Measurements from ENCODE around the gene CACNA1D. TPM values are rescaled to one million over a fixed set of nuclear protein-coding genes. Genes with fewer than 3 reads are reported as not detected.

CACNA1D gene
- total RNA-seq, 2 experiments from 2014 or later, result not detected

DNA sequence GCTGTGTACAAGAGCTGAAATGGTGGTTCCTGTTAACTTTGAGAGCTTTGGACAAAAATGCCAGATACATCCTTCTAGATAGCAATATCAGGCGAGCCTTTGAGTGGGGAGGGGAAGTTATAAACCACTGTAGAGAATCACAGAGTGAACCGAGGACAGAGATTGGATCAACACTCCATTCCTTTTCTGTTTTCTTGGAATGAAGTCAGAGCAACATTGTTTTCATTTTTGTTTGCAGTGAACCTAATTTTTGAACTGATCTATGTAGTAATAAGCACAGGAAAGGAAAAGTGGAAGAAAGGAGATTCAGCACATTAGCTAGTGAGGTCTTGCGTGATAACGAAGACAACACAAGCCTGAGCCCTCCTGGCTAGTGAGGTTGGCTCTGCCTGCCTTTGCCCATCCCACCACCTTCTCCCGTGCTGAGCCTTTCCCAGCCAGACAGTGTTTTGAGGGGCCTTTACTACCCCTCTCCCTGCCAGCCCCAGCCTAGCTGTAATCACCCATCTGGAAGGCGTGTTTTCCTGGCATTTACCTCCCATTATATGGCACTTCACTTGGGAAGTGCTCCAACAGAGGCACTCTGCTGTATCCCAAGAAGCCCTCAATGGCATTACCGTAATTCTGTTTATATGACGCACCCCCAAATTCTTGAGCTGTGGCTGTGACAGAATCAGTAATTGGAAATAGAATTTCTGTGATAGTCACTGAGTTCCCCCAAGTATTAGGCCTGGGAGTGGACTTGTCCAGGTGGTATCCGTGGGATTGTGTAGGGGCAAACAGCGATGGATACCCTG lies 129.8 kb downstream of the CACNA1D start:
- DNase-seq (no peak), ATAC-seq (no peak)
- no peak overlapping the region for H3K27ac Mint-ChIP-seq
- H3K27me3 Mint-ChIP-seq, result peaks cover 7% of the 10 kb centered on the region
- intact Hi-C loops (cut with micrococcal nuclease), result no loop called here
- no peak overlapping the region for H3K4me3 Mint-ChIP-seq
- no peaks in the 10 kb centered on the region for H3K4me1 Mint-ChIP-seq (ENCODE audit: low read depth)
- ChIA-PET CTCF (no interaction called here), POLR2A (no interaction called here)
- no peaks in the 10 kb centered on the region for H3K36me3 Mint-ChIP-seq (ENCODE audit: low read depth)
- H3K9me3 Mint-ChIP-seq, result no peaks in the 10 kb centered on the region
- TF ChIP-seq, protein P1, sequence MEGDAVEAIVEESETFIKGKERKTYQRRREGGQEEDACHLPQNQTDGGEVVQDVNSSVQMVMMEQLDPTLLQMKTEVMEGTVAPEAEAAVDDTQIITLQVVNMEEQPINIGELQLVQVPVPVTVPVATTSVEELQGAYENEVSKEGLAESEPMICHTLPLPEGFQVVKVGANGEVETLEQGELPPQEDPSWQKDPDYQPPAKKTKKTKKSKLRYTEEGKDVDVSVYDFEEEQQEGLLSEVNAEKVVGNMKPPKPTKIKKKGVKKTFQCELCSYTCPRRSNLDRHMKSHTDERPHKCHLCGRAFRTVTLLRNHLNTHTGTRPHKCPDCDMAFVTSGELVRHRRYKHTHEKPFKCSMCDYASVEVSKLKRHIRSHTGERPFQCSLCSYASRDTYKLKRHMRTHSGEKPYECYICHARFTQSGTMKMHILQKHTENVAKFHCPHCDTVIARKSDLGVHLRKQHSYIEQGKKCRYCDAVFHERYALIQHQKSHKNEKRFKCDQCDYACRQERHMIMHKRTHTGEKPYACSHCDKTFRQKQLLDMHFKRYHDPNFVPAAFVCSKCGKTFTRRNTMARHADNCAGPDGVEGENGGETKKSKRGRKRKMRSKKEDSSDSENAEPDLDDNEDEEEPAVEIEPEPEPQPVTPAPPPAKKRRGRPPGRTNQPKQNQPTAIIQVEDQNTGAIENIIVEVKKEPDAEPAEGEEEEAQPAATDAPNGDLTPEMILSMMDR (IDR thresholded peaks at IDR 0.05), result no peak

DNA sequence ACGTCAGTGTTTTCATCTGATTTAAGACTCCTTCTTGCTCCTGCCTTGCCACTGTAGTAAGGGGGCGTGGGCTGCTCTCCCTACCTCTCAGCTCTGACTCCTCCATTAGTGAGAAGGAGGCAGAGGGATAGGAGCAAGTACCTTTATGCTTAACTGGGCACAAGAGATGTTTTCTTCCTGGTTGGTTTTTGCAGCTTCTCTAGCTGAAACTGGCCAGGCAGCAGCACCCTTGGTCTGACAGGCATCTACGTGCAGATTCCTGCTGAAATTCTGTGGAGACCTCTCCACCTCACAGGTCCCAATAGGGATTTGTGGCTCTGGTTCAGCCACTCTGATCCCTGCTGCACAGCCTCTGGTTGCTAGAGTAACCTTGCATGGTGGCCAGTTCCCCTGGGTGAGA lies 132.5 kb downstream of the CACNA1D start:
- POLR2A ChIA-PET, result no interaction called here
- CTCF ChIA-PET, result no interaction called here
- ATAC-seq (no peak), DNase-seq (no peak)
- Mint-ChIP-seq H3K27me3 (peaks cover 5% of the 10 kb centered on the region), H3K36me3 (ENCODE audit: low read depth) (no peaks in the 10 kb centered on the region), H3K4me1 (ENCODE audit: low read depth) (no peaks in the 10 kb centered on the region), H3K27ac (no peak overlapping the region), H3K9me3 (no peaks in the 10 kb centered on the region), H3K4me3 (no peak overlapping the region)
- TF ChIP-seq, protein P1 (IDR thresholded peaks at IDR 0.05), result no peak
- intact Hi-C loops (cut with micrococcal nuclease), result no loop called here

DNA sequence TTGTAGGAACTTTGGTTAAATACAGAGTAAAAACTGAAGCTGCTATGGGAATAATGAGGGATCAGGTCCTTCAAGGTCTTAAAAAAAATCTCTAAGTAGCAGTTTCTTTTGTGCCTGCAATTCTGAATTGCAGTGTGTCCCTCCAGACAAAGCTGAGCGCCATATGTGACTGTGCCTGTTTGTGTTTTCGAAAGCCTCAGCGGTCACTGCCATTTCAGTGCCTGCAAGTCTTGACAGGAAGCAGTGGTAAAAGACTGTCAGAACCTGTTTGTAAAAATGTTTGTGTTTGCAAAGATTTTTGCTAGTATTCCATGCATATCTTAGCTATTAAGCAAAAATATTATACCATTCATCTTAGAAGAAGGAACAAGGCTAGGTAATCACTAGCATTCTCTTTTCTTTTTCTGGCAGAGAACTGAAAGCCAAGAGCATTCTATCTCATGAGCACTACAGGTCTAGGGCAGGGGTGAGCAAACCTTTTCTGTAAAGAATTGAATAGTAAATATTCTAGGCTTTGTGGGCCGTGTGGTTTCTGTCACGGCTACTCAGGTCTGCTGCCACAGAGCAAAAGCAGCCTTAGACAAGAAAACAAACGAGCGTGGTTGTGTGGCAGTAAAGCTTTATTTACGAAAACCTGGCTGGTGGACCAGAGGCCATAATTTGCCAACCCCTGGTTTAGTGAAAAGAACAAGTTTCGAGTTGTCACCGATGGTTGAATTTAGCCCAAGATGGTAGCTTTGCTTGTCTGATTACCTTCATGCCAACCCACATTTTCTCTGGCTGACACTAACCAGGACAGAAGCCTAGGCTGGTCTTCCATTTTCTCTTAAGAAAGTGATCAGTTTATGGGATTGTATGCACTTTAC lies 134.4 kb downstream of the CACNA1D start:
- H3K27ac Mint-ChIP-seq, result no peak overlapping the region
- no peaks in the 10 kb centered on the region for H3K9me3 Mint-ChIP-seq
- intact Hi-C loops (cut with micrococcal nuclease), result no loop called here

DNA sequence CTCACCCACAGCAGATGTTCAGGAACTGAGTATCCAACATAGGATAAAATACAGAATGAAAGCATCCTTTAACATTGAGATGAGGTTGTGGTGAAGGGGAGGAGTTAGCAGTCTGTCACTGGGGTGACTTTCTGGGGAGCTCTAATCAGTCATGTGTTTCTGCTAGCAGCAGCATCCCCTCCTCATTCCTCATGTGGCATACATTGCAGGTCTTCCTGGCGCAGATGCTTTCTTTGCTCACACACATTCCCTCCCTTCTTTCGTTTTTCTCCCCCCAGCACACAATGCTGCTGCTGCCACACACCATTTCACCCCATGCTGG lies 135.0 kb downstream of the CACNA1D start:
- TF ChIP-seq, protein P1 (IDR thresholded peaks at IDR 0.05), result no peak
- Mint-ChIP-seq H3K4me3 (no peak overlapping the region), H3K4me1 (ENCODE audit: low read depth) (no peaks in the 10 kb centered on the region), H3K27me3 (peaks cover 2% of the 10 kb centered on the region), H3K27ac (no peak overlapping the region), H3K36me3 (ENCODE audit: low read depth) (no peaks in the 10 kb centered on the region), H3K9me3 (no peaks in the 10 kb centered on the region)
- CTCF ChIA-PET, result no interaction called here
- DNase-seq, result no peak
- POLR2A ChIA-PET, result no interaction called here
- no peak for ATAC-seq
- intact Hi-C loops (cut with micrococcal nuclease), result no loop called here

More for the DNA sequence above, 134.4 kb downstream of the CACNA1D start:
- H3K27me3 Mint-ChIP-seq, result peaks cover 2% of the 10 kb centered on the region
- POLR2A ChIA-PET, result no interaction called here
- H3K36me3 Mint-ChIP-seq (ENCODE audit: low read depth), result no peaks in the 10 kb centered on the region
- no peaks in the 10 kb centered on the region for H3K4me1 Mint-ChIP-seq (ENCODE audit: low read depth)
- ATAC-seq, result no peak
- CTCF ChIA-PET, result no interaction called here
- no peak overlapping the region for H3K4me3 Mint-ChIP-seq
- no peak for DNase-seq
- TF ChIP-seq, protein P1 (IDR thresholded peaks at IDR 0.05), result no peak

DNA sequence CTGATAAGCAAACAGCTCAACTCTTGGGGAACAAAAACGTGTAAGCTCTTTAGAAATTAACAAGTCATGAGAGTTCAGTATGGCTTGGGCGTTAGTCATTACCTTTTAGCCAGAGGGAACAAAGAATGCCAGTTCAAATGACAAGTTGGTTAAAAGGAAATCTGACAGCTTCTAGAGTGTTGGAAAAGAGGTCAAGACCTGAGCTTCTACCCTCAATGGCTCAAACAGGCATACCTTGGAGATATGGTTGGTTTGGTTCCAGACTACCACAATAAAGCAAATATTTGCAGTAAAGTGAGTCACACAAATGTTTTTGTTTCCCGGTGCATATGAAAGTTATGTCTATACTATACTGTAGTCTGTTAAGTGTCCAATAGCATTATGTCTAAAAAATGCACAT lies 136.1 kb downstream of the CACNA1D start:
- TF ChIP-seq, protein P1 (IDR thresholded peaks at IDR 0.05), result no peak
- Mint-ChIP-seq H3K4me3 (no peak overlapping the region), H3K36me3 (ENCODE audit: low read depth) (no peaks in the 10 kb centered on the region), H3K9me3 (no peaks in the 10 kb centered on the region), H3K4me1 (ENCODE audit: low read depth) (no peaks in the 10 kb centered on the region), H3K27ac (no peak overlapping the region), H3K27me3 (peaks cover 5% of the 10 kb centered on the region)
- ATAC-seq (no peak), DNase-seq (no peak)
- POLR2A ChIA-PET, result interaction anchor here (1.2 kb wide), 1 partner anchor 18 kb away, joined by 3 read pairs; no protein-coding TSS in a partner anchor
- intact Hi-C loops (cut with micrococcal nuclease), result no loop called here
- CTCF ChIA-PET, result interaction anchor here (0.6 kb wide), 1 partner anchor 79 kb away, joined by 3 read pairs; no protein-coding TSS in a partner anchor

Data from activated CD8-positive, alpha-beta T cell treated with anti-CD3 and anti-CD28 coated beads for 36 hours (primary cell).